Ascending aorta (tissue), 2 donors: ENCODE measurements around the gene FBXO24. TPM values are rescaled to one million over a fixed set of nuclear protein-coding genes. Genes with fewer than 3 reads are reported as not detected.

Source experiments
- DNase-seq, 2 donors: peaks; one replicate each; pipeline ENCODE4 v3.0.0-alpha.2; 2019; ENCODE audit warnings: low spot score in 2 of 2
- H3K27ac ChIP-seq, 2 donors: fragments of 200-600 bp; sonication (generic); one replicate each; pipeline ENCODE4 v1.5.1; 2016 to 2017; ENCODE audit warnings: mild to moderate bottlenecking in 1 of 2
- H3K27me3 ChIP-seq: fragments of 200-600 bp; sonication (generic); one replicate; pipeline ENCODE4 v1.5.1; 2017
- H3K36me3 ChIP-seq, 2 donors: fragments of 200-600 bp; sonication (generic); one replicate each; pipeline ENCODE4 v1.5.1; 2016
- H3K4me1 ChIP-seq, 2 donors: fragments of 200-600 bp; sonication (generic); one replicate each; pipeline ENCODE4 v1.5.1; 2016 to 2017; ENCODE audit warnings: mild to moderate bottlenecking in 1 of 2
- H3K4me3 ChIP-seq, 2 donors: fragments of 200-600 bp; sonication (generic); one replicate each; pipeline ENCODE4 v1.5.1; 2016 to 2017; ENCODE audit warnings: mild to moderate bottlenecking in 1 of 2
- H3K9me3 ChIP-seq, 2 donors: fragments of 200-600 bp; sonication (generic); one replicate each; pipeline ENCODE4 v1.5.1; 2016
- CTCF ChIP-seq, 3 experiments: fragments of 200-600 bp in 2 of 3; fragments of 450-650 bp in 1 of 3; sonication (generic) in 2 of 3; IDR thresholded peaks; one replicate each; pipeline ENCODE4 v1.5.1; 2016 to 2019; ENCODE audit warnings: antibody characterized with exemption in 3 of 3, mild to moderate bottlenecking in 1 of 3, moderate library complexity in 1 of 3
- intact Hi-C: fragments of 100-400 bp; cut with DNase I; formaldehyde crosslinking; loops from one replicate; pipeline ENCODE4 v1.15.1; 2023
- total RNA-seq: library from RNA; depleted of rRNA; stranded (reverse); fragments of >200 nt; gene quantifications from one replicate; pipeline ENCODE4 v1.1.0, GENCODE V29; 2016

FBXO24 gene
- total RNA-seq, 1 donor from 2014 or later = not detected

- H3K4me1 ChIP-seq = no peaks in the 10 kb centered on the region
- no peak for DNase-seq
- no peak for TF ChIP-seq CTCF (IDR thresholded peaks at IDR 0.05)
- no peak overlapping the region for H3K4me3 ChIP-seq
- intact Hi-C loops = no loop called here
- peaks cover 58 to 80% of the 10 kb centered on the region in 2 donors for H3K36me3 ChIP-seq
- H3K27ac ChIP-seq = no peak overlapping the region
- H3K27me3 ChIP-seq = no peaks in the 10 kb centered on the region
- no peaks in the 10 kb centered on the region for H3K9me3 ChIP-seq
Measured at GRCh38 chr7:100577103-100577502, 9.0 kb upstream of the FBXO24 start.

GRCh38 chr7:100577507-100577906 is 8.6 kb upstream of the FBXO24 start:
- peaks cover 59 to 84% of the 10 kb centered on the region in 2 donors for H3K36me3 ChIP-seq

GRCh38 chr7:100578246-100579183 is 7.6 kb upstream of the FBXO24 start:
- intact Hi-C loops = no loop called here
- Histone ChIP-seq H3K27ac (no peak overlapping the region), H3K9me3 (no peaks in the 10 kb centered on the region), H3K27me3 (no peaks in the 10 kb centered on the region), H3K4me3 (no peak overlapping the region), H3K4me1 (peaks cover 0 to under 1% of the 10 kb centered on the region in 2 donors), H3K36me3 (peaks cover 59 to 87% of the 10 kb centered on the region in 2 donors)
- DNase-seq = no peak
- TF ChIP-seq CTCF (IDR thresholded peaks at IDR 0.05) = no peak

More at GRCh38 chr7:100577507-100577906, 8.6 kb upstream of the FBXO24 start:
- no peak overlapping the region for H3K27ac ChIP-seq
- H3K27me3 ChIP-seq = no peaks in the 10 kb centered on the region
- TF ChIP-seq CTCF (IDR thresholded peaks at IDR 0.05) = no peak
- no peaks in the 10 kb centered on the region for H3K4me1 ChIP-seq
- no peaks in the 10 kb centered on the region for H3K9me3 ChIP-seq
- no peak overlapping the region for H3K4me3 ChIP-seq
- DNase-seq = no peak
- intact Hi-C loops = no loop called here

GRCh38 chr7:100580466-100581283 is 5.5 kb upstream of the FBXO24 start:
- no peak for DNase-seq
- Histone ChIP-seq H3K4me1 (peaks cover 0 to 19% of the 10 kb centered on the region in 2 donors), H3K27ac (no peak overlapping the region), H3K4me3 (no peak overlapping the region), H3K27me3 (no peaks in the 10 kb centered on the region), H3K9me3 (no peaks in the 10 kb centered on the region), H3K36me3 (peaks cover 50 to 69% of the 10 kb centered on the region in 2 donors)
- no peak for TF ChIP-seq CTCF (IDR thresholded peaks at IDR 0.05)
- intact Hi-C loops = no loop called here

- H3K4me3 ChIP-seq = no peak overlapping the region
- no peaks in the 10 kb centered on the region for H3K9me3 ChIP-seq
- intact Hi-C loops = no loop called here
- no peak overlapping the region for H3K27ac ChIP-seq
- TF ChIP-seq CTCF (IDR thresholded peaks at IDR 0.05) = no peak
- H3K36me3 ChIP-seq = peaks cover 37 to 55% of the 10 kb centered on the region in 2 donors
- H3K27me3 ChIP-seq = no peaks in the 10 kb centered on the region
- peaks cover 0 to 19% of the 10 kb centered on the region in 2 donors for H3K4me1 ChIP-seq
- no peak for DNase-seq
Measured at GRCh38 chr7:100582041-100582579, 4.0 kb upstream of the FBXO24 start.
